Aorta (tissue), 5 donors: ENCODE measurements around the gene PRKD1. TPM values are rescaled to one million over a fixed set of nuclear protein-coding genes. Genes with fewer than 3 reads are reported as not detected.
A peak's percentile ranks its signal among the peaks of the same experiment; 100 is the strongest.

Experiments used
- ATAC-seq: fragments of 200-7000 bp; cut with Tn5 transposase; one replicate; pipeline ENCODE4 v1.9.1; 2022; ENCODE audit warnings: moderate library complexity; ENCODE audit not compliant: low FRiP score
- DNase-seq, 2 donors: peaks; one replicate each; pipeline ENCODE4 v3.0.0-alpha.2; 2020
- H3K27ac ChIP-seq, 2 donors: one replicate each; pipeline ENCODE4 v1.5.1; 2013; ENCODE audit warnings: low read length in 2 of 2, mild to moderate bottlenecking in 2 of 2, moderate library complexity in 2 of 2, control low read depth in 1 of 2, inconsistent platforms in 1 of 2, low read depth in 1 of 2
- H3K27me3 ChIP-seq, 2 donors: one replicate each; pipeline ENCODE4 v1.6.1; 2013; ENCODE audit warnings: control low read depth in 1 of 2, low read length in 1 of 2, mild to moderate bottlenecking in 1 of 2, moderate library complexity in 1 of 2; ENCODE audit not compliant: insufficient read depth in 2 of 2, control insufficient read depth in 1 of 2
- H3K36me3 ChIP-seq, 2 donors: one replicate each; pipeline ENCODE4 v1.6.1; 2013; ENCODE audit warnings: control low read depth in 1 of 2, low read length in 1 of 2, mild to moderate bottlenecking in 1 of 2; ENCODE audit not compliant: insufficient read depth in 2 of 2, control insufficient read depth in 1 of 2
- H3K4me1 ChIP-seq, 2 donors: one replicate each; pipeline ENCODE4 v1.6.1; 2013; ENCODE audit warnings: low read length in 2 of 2, control low read depth in 1 of 2, mild to moderate bottlenecking in 1 of 2, moderate library complexity in 1 of 2; ENCODE audit not compliant: insufficient read depth in 2 of 2, control insufficient read depth in 1 of 2
- H3K4me3 ChIP-seq, 2 donors: one replicate each; pipeline ENCODE4 v1.5.1; 2013; ENCODE audit warnings: low read length in 2 of 2, control low read depth in 1 of 2, mild to moderate bottlenecking in 1 of 2
- H3K9me3 ChIP-seq: one replicate; pipeline ENCODE4 v1.6.1; 2013; ENCODE audit warnings: mild to moderate bottlenecking, low read length; ENCODE audit not compliant: control insufficient read depth
- WGBS, 2 donors: extraction: QIAGEN DNeasy Blood & Tissue Kit; methylation state at CpG; one replicate each; pipeline ENCODE4 v1.1.7; 2013; 5-methylcytosine and 5-hydroxymethylcytosine counted together
- intact Hi-C, 2 donors: fragments of 100-400 bp; cut with DNase I; formaldehyde crosslinking; loops; one replicate each; pipeline versions ENCODE4 v1.14.2 to v1.15.0; 2022
- polyA plus RNA-seq, 2 donors: library from polyadenylated mRNA; stranded (reverse); fragments of 200-250 nt; gene quantifications; one replicate each; pipeline ENCODE4 v1.2.3, GENCODE V29; 2013
- total RNA-seq, 2 donors: library from RNA; stranded (reverse); fragmentation: NEBNext Ultra II Directional; extraction: Animal tissue kit (Norgen Biotek cat#: 25700); gene quantifications; one replicate each; pipeline ENCODE4 v1.2.1, GENCODE V29; 2021
- donor health status: healthy with polysubstance abuse.
- donor health status: Bipolar disorder and iron deficiency.
- donor health status: DM: no; HTN: no; CAD: no.
- donor health status: DM: no; HTN: no; CAD: no.
- donor health status: DM: yes; HTN: yes; CAD: no.

The PRKD1 gene
- total and polyA plus RNA-seq, 4 donors, result 6.9 to 27.9 (median 21.7) TPM

- no peak overlapping the region for H3K27ac ChIP-seq
- H3K36me3 ChIP-seq, result peaks cover 0 to 3% of the 10 kb centered on the region in 2 donors
- no peaks in the 10 kb centered on the region for H3K27me3 ChIP-seq
- no peaks in the 10 kb centered on the region for H3K9me3 ChIP-seq
- intact Hi-C loops, result no loop called here
- H3K4me3 ChIP-seq, result no peak overlapping the region
- ATAC-seq (no peak), DNase-seq (no peak)
- no peaks in the 10 kb centered on the region for H3K4me1 ChIP-seq
- 86 to 88% methylated on average over 1 of the region's 1 CpG for WGBS, 2 donors
Observed at GRCh38 chr14:29645117-29645516, 282.5 kb downstream of the PRKD1 start.

DNA sequence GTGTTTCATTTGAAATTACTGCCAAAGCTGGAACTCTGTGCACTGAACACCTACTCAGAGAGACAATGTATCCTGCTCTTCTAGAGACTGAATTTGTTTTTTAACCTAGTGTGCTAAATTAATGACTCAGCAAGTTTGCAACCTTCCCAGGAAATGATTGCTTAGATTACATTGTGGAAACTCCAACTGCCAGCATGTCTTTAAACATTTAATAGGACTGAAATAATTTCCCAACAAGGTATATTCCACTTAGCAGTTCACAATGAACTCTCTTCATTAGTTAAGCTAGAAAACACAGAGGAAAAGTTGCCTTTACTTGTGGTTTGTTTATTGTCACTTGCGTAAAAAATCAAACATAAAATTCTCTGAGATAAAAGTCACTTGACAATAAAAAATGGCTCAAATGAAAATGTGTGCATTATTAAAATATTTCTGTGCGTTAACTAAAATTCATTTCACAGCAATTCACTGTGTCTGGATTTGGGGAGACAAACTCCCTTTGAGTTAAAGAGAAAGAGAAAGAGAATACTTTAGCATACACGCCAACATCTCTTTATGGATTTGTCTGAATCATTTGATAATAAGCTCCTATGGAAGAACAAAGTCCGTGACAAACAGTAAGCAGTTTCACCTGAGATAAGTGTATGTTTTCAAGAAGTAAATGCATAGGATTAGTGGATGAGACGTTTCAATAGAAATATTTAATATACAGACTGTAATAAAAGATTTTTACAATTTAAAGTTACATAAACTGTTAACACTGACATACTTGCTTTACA, 284.0 kb downstream of the PRKD1 start:
- H3K9me3 ChIP-seq, result no peaks in the 10 kb centered on the region
- no peak for ATAC-seq
- H3K4me3 ChIP-seq, result no peak overlapping the region
- intact Hi-C loops, result no loop called here
- peaks cover 0 to 3% of the 10 kb centered on the region in 2 donors for H3K36me3 ChIP-seq
- no peak overlapping the region for H3K27ac ChIP-seq
- no peaks in the 10 kb centered on the region for H3K4me1 ChIP-seq
- H3K27me3 ChIP-seq, result no peaks in the 10 kb centered on the region
- WGBS, 2 donors, result 84 to 85% methylated on average over 5 of the region's 5 CpGs
- DNase-seq, result no peak

DNA sequence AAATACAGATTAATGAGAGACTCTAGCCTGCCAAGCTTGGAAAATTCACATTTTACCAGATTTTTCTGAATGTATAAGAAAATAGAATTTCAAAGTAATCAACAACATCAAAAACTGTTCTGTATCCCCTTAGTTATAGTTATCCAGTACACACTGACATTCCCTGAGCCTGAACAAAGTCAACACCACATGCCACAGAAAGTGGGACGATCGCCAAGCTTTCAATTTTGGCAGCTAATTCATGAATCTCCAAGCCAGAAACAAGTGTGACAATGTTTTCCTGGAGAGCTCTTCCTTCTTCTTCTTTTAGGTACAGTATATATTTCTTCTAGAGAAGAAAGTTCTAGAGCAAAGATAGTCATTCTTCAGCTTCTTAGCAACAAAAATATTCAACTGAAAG, 290.2 kb downstream of the PRKD1 start:
- H3K27me3 ChIP-seq, result no peaks in the 10 kb centered on the region
- peaks cover 0 to 1% of the 10 kb centered on the region in 2 donors for H3K4me1 ChIP-seq
- DNase-seq (peak in 1 of 2 donors; percentile 59), ATAC-seq (no peak)
- H3K36me3 ChIP-seq, result peaks cover 0 to 2% of the 10 kb centered on the region in 2 donors
- 0 to 1% methylated on average over 2 of the region's 2 CpGs for WGBS, 2 donors
- H3K9me3 ChIP-seq, result no peaks in the 10 kb centered on the region
- H3K4me3 ChIP-seq, result no peak overlapping the region
- intact Hi-C loops, result no loop called here
- no peak overlapping the region for H3K27ac ChIP-seq

DNA sequence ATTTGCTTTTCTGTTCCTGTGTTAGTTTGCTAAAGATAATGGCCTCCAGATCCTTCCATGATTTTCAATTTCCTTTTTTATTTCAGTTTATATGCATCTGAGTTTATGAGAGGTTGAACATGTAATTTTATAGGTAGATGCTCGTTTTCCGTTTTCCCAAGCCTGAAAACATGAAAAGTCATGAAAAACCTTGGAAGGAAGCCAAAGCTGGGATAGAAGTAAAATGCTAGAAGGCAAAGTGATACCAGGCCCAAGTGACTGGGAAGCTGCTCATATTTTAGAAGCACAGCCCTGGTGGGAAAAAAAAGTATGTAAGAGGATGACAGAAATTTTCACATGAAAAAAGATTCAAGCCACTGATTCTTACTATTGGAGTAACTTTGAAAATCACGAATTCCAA, 290.8 kb downstream of the PRKD1 start:
- Histone ChIP-seq H3K27ac (no peak overlapping the region), H3K4me3 (no peak overlapping the region), H3K4me1 (peaks cover 0 to 1% of the 10 kb centered on the region in 2 donors), H3K9me3 (no peaks in the 10 kb centered on the region), H3K36me3 (peaks cover 0 to 2% of the 10 kb centered on the region in 2 donors), H3K27me3 (no peaks in the 10 kb centered on the region)
- WGBS, 2 donors, result 65 to 67% methylated on average over 3 of the region's 3 CpGs
- no peak for DNase-seq
- intact Hi-C loops, result no loop called here
- no peak for ATAC-seq

- Histone ChIP-seq H3K36me3 (peaks cover 0 to 2% of the 10 kb centered on the region in 2 donors), H3K9me3 (no peaks in the 10 kb centered on the region), H3K4me1 (no peaks in the 10 kb centered on the region), H3K27me3 (no peaks in the 10 kb centered on the region), H3K4me3 (no peak overlapping the region), H3K27ac (no peak overlapping the region)
- ATAC-seq (no peak), DNase-seq (no peak)
- WGBS, 2 donors, result 94 to 96% methylated on average over 5 of the region's 5 CpGs
- intact Hi-C loops, result no loop called here
Observed at GRCh38 chr14:29630566-29631160, 297.0 kb downstream of the PRKD1 start.

- H3K27ac ChIP-seq, result no peak overlapping the region
- H3K4me3 ChIP-seq, result no peak overlapping the region
- peaks cover 0 to 3% of the 10 kb centered on the region in 2 donors for H3K36me3 ChIP-seq
- H3K4me1 ChIP-seq, result peaks cover 0 to 1% of the 10 kb centered on the region in 2 donors
- intact Hi-C loops, result no loop called here
- ATAC-seq (no peak), DNase-seq (no peak)
- no peaks in the 10 kb centered on the region for H3K9me3 ChIP-seq
- no peaks in the 10 kb centered on the region for H3K27me3 ChIP-seq
Observed at GRCh38 chr14:29629839-29630238, 297.8 kb downstream of the PRKD1 start.

- Histone ChIP-seq H3K9me3 (no peaks in the 10 kb centered on the region), H3K36me3 (peaks cover 1 to 3% of the 10 kb centered on the region in 2 donors), H3K4me1 (peaks cover 0 to 1% of the 10 kb centered on the region in 2 donors), H3K27ac (no peak overlapping the region), H3K4me3 (no peak overlapping the region), H3K27me3 (no peaks in the 10 kb centered on the region)
- intact Hi-C loops, result no loop called here
- ATAC-seq (no peak), DNase-seq (no peak)
- whole genome bisulfite sequencing, 2 donors, result 94 to 99% methylated on average over 3 of the region's 3 CpGs
Observed at GRCh38 chr14:29627137-29627536, 300.5 kb downstream of the PRKD1 start.

- 56 to 58% methylated on average over 4 of the region's 4 CpGs for WGBS, 2 donors
- intact Hi-C loops, result no loop called here
- Histone ChIP-seq H3K36me3 (peaks cover 2 to 3% of the 10 kb centered on the region in 2 donors), H3K4me1 (no peaks in the 10 kb centered on the region), H3K4me3 (no peak overlapping the region), H3K9me3 (no peaks in the 10 kb centered on the region), H3K27me3 (no peaks in the 10 kb centered on the region), H3K27ac (no peak overlapping the region)
- ATAC-seq, result no peak
- DNase-seq, result no peak
Observed at GRCh38 chr14:29618323-29619067, 309.2 kb downstream of the PRKD1 start.
